ENCODE results near the gene DYNC1I2.

Gene DYNC1I2

DNA sequence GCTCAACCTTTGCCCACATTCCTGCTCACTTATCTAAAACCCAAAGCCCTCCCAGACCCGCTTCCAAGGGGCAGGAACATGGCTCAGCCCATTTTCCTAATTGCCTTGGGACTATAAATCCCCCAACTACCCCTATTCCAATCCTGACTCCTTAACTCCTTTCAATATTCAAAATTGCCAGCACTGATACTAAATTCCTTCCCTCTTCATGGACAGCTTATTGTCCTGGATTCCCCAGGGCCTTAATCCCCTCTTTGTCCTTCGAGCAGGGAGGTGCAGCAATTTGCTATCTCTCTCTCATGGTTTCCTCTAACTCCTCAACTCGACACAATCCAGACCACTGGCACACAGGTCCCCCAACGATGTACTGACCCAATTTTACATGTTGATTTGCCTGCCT is 107.6 kb downstream of the DYNC1I2 start:
- DNase-seq (no peak), ATAC-seq (ENCODE audit: insufficient read depth, low read depth) (no peak)
- Histone ChIP-seq H3K4me2 (ENCODE audit: insufficient read depth, low read length) (no peak overlapping the region), H3K4me1 (ENCODE audit: insufficient read depth, low read length) (no peaks in the 10 kb centered on the region), H2AFZ (ENCODE audit: low read depth, low read length) (no peak overlapping the region), H4K20me1 (ENCODE audit: insufficient read depth, low read length) (no peaks in the 10 kb centered on the region), H3K27me3 (ENCODE audit: insufficient read depth, low read length, poor library complexity) (no peaks in the 10 kb centered on the region), H3K9me3 (ENCODE audit: insufficient read depth, low read length, severe bottlenecking) (no peaks in the 10 kb centered on the region), H3K9ac (ENCODE audit: low read depth, low read length) (no peak overlapping the region), H3K36me3 (ENCODE audit: insufficient read depth, low read length) (peaks cover 45% of the 10 kb centered on the region), H3K4me3 (ENCODE audit: low read depth in 1 of 2, low read length in 2 of 2) (no peak overlapping the region), H3K27ac (ENCODE audit: low read length) (no peak overlapping the region), H3K79me2 (ENCODE audit: insufficient read depth, low read length) (no peaks in the 10 kb centered on the region)
- no peak for TF ChIP-seq CTCF (IDR thresholded peaks at IDR 0.05; ENCODE audit: borderline replicate concordance, extremely low read depth, low read length, poor library complexity, severe bottlenecking)
- no peak for TF ChIP-seq EZH2 (IDR thresholded peaks at IDR 0.05; ENCODE audit: borderline replicate concordance, low read depth, low read length, severe bottlenecking)

All from DND-41 (cell line).